SH-SY5Y (cell line): ENCODE results near the gene SLC27A1.

Experiments used
- GATA2 ChIP-seq: IDR thresholded peaks from 2 replicates; pipeline ENCODE4 v1.6.1; 2011; ENCODE audit warnings: mild to moderate bottlenecking, low read depth, low read length
- GATA3 ChIP-seq: IDR thresholded peaks from 2 replicates; pipeline ENCODE4 v1.6.1; 2011; ENCODE audit warnings: low read depth, mild to moderate bottlenecking, low read length, moderate library complexity

The SLC27A1 gene

DNA sequence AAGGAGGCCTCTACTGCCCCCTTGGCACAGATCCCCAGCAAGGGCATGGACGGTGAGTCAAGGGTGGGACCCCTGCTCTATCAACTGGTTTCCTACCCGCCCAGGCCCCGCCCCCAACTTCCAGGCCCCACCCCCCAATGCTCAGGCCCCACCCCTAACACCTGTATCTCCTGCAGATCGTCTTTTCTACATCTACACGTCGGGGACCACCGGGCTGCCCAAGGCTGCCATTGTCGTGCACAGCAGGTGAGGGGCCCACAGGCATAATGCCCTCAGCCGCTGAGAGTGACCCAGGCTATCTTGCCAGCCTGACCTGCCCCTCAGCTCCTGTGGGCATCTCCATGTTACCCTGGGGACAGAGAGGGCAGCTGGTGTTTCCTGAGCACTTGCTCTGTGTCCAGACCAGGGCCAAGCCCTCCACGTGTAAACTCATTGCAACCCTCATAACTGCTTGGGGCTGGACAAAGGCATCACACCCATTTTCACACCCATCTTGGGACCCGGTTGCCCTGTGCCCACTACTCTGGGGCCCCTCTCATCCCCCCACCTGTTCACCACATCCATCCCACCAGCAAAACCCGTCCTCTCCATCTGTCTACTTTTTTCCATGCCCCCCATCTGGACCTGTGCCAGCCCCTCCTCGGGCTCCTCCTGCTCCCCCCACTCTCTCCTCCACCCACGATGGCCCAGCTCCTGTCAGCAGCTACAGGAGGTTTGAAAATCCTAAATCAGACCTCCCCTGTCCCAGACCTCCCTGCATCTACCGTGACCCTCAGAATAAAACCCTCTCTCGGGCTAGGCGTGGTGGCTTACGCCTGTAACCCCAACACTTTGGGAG is 17.2 kb downstream of the SLC27A1 start:
- TF ChIP-seq GATA2, result no peak
- TF ChIP-seq GATA3, result no peak

GRCh38 chr19:17488593-17489391 is 18.5 kb downstream of the SLC27A1 start:
- no peak for TF ChIP-seq GATA3
- TF ChIP-seq GATA2, result no peak

- TF ChIP-seq GATA2 (no peak), GATA3 (no peak)
Measured at GRCh38 chr19:17489392-17490030, 19.2 kb downstream of the SLC27A1 start.

DNA sequence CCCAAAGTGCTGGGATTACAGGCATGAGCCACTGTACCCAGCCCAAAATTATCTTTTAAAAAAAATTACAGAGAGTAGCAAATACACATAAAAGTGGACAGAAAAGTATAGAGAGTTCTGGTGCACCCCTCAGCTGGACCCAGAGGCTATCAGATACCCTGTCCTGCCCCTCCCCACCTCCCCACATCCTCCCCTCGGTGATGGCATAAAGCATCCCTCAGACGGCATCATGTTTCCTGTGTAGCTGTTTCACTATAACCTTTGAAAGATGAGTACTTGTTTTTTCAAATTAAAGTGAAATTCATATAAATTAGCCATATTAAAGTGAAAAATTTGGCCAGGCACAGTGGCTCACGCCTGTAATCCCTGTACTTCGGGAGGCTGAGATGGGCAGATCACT is 20.1 kb downstream of the SLC27A1 start:
- TF ChIP-seq GATA3 (no peak), GATA2 (no peak)

- TF ChIP-seq GATA3 (no peak), GATA2 (no peak)
Measured at GRCh38 chr19:17491287-17491686, 21.0 kb downstream of the SLC27A1 start.

DNA sequence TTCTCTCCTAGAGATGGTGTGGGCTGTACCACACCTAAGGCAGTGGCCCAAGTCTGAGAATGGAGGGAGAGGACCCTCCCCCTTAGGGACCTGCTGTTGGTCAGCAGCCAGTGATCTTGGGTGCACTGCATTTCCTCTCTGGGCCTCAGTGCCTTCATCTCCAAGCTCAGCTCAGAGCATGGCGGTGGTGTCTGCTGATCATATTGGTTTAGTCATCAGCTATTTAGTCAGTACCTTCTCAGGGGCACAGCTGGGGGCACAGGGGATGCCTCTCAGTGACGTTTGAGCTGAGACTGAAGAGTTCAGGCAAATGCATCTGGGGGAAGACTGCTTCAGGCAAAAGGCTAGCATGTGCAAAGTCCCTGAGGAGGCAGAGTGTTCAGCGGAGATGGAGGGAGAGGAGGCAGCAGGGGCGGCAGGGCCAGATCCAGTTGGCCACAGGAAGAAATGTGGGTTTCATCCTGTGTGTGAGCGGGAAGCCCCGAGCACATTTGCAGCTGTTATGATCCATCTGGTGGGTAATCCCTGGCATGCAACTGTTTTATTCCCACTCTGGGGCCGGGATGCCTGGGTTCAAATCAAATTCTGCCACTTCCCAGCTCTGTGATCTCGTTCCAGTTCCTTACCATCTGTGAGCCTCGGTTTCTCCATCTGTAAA is 25.4 kb downstream of the SLC27A1 start:
- TF ChIP-seq GATA3 (no peak), GATA2 (no peak)

DNA sequence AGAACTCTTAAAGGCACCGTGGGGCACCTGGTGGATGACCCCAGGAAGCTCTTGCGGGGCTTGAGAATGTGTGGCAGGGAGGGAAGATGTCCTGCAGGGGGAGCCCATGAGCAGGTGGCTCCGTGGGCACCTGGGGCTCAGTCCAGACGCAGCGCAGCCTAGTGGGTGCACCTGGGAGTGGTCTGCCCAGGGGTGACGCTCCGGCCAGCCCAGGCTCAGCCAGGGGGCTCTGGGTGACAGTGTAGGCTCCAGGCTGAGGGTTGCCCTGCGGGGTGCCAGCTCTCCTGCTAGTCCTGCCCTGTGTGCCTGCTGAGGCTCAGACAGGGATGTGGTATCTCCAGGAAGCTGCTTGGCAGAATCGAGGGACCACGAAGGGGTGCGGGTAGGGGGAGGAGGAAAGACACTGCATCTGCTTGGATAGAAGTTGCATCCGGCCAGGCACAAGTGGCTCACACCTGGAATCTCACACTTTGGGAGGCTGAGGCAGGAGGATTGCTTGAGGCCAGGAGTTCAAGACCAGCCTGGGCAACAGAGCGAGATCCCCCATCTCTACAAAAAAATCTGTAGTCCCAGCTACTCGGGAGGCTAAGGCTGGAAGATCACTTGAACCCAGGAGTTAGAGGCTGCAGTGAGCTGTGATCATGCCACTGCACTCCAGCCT is 26.1 kb downstream of the SLC27A1 start:
- TF ChIP-seq GATA2 (no peak), GATA3 (no peak)

GRCh38 chr19:17497149-17497798 is 26.9 kb downstream of the SLC27A1 start:
- TF ChIP-seq GATA2 (no peak), GATA3 (no peak)

DNA sequence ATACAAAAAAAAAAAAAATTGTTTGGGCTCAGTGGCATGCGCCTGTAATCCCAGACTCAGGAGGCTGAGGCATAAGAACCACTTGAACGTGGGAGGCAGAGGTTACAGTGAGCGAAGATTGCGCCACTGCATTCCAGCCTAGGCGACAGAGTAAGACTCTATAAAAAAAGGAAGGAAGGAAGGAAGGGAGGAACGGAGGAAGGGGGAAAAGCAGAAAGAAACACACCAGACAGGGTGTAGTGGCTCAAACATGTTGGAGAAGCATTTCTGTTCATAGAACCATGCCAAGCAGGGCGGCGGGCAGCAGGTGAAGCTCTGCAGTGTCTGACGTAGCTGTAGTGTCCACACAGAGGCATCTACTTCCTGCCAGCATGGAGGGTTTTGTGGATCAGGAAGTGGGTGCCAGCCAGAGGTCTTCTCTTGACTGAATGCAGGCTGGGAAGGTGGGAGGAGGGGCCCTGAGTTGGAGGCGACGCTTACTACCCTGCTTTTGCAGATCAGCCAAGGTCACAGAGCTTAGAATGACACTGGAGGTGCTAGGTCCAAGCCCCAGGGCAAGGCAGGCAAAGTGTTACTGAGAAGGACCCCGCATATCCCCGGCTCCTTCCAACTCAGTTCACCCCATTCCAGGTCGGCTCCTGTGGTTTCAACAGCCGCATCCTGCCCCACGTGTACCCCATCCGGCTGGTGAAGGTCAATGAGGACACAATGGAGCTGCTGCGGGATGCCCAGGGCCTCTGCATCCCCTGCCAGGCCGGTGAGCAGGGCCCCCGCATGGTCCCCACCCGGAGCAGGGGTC is 29.5 kb downstream of the SLC27A1 start:
- no peak for TF ChIP-seq GATA3
- TF ChIP-seq GATA2, result no peak

- no peak for TF ChIP-seq GATA2
- TF ChIP-seq GATA3, result no peak
Measured at GRCh38 chr19:17500447-17501198, 30.3 kb downstream of the SLC27A1 start.

DNA sequence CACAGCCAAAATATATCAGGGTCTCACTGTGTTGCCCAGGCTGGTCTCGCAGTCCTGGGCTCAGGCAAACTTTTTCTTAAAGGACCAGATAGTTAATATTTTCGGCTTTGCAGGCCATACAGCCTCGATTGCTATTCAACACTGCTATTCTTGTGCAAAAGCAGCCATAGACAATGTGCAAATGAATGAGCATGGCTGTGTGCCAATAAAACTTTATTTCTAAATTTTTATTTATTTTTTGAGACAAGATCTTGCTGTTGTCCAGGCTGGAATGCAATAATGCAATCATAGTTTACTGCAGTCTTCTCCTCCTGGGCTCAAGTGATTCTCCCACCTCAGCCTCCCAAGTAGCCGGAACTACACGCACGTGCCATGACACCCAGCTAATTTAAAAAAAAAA is 32.9 kb downstream of the SLC27A1 start:
- TF ChIP-seq GATA2, result no peak
- no peak for TF ChIP-seq GATA3

DNA sequence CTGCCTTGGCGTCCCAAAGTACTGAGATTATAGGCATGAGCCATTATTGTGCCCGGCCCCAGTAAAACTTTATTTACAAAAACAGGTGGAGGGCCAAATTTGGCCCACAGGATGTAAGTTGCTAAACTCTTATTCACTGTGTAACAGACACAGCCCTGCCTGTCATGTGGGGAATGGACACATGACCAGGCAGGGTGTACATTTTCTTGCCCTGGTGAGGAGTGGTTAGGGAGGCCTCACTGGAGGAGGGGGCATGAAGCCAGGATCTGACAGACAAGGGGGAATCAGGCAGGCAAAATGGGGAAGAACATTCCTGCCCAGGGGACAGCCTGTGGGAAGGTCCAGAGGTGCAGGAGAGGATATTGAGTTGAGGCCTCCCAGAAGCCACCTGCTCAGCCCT is 33.7 kb downstream of the SLC27A1 start:
- no peak for TF ChIP-seq GATA2
- no peak for TF ChIP-seq GATA3
